HG03060 (cell line): ENCODE results near the gene CASP3.
"Not testable (repeated sequence)": the region's sequence is repeated elsewhere in the genome, so short reads cannot be mapped to it uniquely, and the experiment has no call there.

Experiments
- ATAC-seq: cut with Tn5 transposase; IDR thresholded peaks from one replicate; pipeline ENCODE4 v1.9.1; 2021; ENCODE audit warnings: low read depth, moderate number of reproducible peaks; ENCODE audit not compliant: unreplicated experiment

CASP3 gene

DNA sequence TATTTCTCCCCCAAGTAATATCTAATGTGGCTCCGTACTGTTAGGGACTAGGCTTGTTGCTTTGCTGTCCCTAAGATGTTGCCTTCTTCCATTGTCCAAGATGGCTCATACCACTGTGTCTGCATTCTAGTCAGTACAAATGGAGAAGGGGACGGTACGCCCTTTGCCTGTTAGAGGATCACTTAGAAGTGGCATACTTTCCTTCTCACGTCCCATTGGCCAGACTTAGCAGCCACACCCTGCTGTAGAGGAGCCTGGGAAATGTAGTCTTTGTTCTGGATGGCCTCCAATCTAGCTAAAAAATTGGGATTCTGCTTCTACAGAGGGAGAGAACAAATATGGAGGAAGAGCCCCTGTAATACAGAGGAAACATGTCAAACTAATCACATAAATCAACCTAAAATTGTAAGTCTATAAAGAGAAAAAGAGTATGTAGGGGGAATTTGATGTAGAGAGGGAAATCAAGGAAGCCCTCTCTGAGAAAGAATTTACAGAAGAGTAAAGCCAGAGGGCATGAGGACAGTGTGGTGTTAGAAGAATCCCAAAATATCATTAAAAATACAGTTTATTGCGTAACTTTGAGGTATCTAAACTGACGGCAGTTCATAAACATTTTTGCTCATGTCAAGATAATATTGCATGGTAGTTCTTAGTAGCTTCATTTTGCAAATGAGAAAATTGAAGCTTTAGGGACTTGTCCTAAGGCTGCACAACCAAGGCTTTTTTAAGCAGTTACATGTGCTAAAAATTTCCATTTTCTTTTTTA, 15.4 kb upstream of the CASP3 start:
- no peak for ATAC-seq

DNA sequence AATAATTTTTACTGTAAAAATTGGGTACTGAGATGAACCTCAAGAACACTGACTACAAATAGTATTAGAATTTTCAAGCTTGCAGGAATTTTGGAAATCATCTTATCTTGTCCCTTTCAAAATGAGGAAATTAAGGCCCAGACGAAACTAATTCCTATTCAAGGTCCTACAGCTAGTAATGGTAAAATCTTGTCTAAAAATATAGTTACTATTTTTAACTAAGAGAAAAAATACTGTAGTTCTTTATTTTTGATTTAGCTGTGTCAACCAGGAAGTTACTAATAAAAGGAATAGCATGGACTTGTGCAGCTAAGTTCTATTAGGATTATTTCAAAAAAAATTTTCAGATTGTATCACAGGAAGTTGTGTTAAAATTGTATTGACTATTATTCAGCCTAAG, 13.0 kb upstream of the CASP3 start:
- no peak for ATAC-seq

GRCh38 chr4:184660978-184661377, 11.7 kb upstream of the CASP3 start:
- ATAC-seq, result no peak

DNA sequence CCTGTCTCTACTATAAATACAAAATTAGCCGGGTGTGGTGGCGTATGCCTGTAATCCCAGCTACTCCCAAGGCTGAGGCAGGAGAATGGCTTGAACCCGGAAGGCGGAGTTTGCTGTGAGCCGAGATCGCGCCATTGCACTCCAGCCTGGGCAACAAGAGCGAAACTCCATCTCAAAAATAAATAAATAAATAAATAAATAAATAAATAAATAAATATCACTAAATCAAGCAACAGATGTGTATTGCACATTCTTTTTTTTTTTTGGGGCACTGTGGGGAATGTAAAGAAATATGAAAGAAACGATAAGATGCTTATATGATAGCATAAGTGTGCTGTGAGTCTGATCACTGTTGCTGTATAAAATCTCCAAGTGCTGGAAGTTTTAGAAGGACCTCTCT, 8.6 kb upstream of the CASP3 start:
- not testable (repeated sequence) for ATAC-seq

DNA sequence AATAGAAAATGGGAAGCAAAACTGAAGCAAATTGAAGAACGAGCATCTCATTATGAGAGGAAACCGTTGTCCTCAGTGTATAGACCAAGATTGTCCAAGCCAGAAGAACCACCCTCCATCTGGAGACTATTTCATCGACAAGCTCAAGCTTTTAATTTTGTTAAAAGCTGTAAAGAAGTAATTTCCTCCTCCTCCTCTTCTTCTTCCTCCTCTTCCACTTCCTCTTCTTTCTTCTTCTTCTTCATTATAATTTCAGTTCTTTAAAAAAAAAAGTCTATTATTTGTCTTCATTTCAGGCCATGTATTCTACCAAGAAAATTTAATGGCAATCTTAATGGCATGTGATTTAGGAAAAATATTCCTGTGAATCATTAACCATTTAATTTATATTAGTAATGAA, 7.9 kb upstream of the CASP3 start:
- ATAC-seq, result no peak

GRCh38 chr4:184655889-184656869, 6.9 kb upstream of the CASP3 start:
- no peak for ATAC-seq

GRCh38 chr4:184653650-184654049, 4.4 kb upstream of the CASP3 start:
- no peak for ATAC-seq

GRCh38 chr4:184652681-184653080, 3.4 kb upstream of the CASP3 start:
- ATAC-seq, result not testable (repeated sequence)

DNA sequence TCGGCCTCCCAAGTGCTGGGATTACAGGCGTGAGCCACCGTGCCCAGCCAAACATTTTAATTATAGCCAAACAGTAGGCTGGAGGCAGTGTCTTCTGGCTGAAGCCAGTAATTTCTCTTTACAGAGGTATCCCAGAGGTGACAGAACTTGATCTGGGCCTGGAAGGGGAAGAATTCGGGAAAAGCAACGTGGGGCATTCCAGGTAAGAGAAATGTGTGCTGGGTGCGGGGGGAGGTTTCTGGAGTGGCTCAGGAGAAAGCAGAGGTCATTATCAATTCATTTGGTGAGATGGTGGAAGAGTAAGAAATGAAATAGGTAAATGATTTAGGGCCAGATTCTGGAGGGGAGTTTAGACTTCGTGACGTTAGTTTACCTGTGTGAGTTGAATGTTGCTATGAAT, 2.7 kb upstream of the CASP3 start:
- ATAC-seq, result no peak

DNA sequence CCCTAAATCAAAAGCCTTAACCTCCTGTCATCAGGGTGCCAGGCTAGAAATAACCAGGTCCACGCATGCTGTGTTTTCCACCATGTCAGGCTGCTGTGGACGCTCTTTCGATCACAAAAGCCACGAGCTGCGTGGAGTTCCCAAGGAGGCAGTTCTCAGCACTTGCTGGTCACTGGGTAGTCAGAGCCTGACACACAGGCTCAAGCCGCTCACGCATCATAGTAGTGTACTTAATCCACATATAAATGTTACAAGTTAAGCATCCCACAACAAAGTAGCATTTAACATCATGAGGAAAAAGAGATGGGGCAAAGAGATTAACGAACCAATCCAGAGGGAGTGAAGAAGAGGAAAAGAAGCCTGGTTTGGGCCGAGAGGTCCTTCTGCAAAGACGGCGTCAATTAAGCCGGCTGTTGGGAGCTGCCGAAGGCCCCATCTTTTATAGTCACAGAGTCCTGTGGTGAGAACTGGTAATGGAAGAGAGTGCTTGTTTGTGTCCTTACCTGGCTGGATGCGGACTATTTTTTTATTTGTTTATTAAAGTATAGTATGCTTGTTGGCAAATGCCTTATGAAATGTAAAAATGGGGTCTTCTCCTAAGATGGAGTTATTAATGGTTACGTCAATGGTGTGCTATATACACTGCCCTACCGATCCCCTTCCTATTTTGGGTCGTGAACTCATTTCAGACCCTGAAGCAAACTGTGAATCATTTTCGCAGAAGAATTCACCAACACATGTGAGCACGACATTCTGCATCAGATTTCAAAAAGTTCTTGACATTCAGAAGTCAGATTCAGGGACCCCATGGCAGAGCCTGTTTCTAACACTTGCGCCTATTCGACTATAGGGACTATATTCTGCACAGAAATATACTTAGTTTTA, 966 bp upstream of the CASP3 start:
- ATAC-seq, result peak; percentile 6

- ATAC-seq, result no peak
Observed at GRCh38 chr4:184648313-184649025, 778 bp downstream of the CASP3 start.

GRCh38 chr4:184648054-184648312, 1.3 kb downstream of the CASP3 start:
- no peak for ATAC-seq

GRCh38 chr4:184647266-184648053, 1.8 kb downstream of the CASP3 start:
- no peak for ATAC-seq

- no peak for ATAC-seq
Observed at GRCh38 chr4:184645904-184646610, 3.2 kb downstream of the CASP3 start.

GRCh38 chr4:184644553-184645307, 4.5 kb downstream of the CASP3 start:
- no peak for ATAC-seq

- no peak for ATAC-seq
Observed at GRCh38 chr4:184643731-184644130, 5.5 kb downstream of the CASP3 start.

DNA sequence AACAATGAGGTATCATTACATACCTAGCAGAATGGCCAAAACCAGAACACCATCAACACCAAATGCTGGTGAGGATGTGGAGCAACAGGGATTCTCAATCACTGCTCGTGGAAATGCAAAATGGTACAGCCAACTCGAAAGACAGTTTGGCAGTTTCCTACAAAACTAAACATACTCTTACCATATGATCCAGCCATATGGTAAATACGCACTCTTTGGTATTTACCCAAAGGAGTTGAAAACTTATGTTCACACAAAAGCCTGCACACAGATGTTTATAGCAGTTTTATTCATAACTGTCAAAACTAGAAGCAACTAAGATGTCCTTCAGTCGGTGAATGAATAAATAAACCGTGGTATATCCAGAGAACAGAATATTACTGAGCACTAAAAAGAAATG, 7.8 kb downstream of the CASP3 start:
- no peak for ATAC-seq

DNA sequence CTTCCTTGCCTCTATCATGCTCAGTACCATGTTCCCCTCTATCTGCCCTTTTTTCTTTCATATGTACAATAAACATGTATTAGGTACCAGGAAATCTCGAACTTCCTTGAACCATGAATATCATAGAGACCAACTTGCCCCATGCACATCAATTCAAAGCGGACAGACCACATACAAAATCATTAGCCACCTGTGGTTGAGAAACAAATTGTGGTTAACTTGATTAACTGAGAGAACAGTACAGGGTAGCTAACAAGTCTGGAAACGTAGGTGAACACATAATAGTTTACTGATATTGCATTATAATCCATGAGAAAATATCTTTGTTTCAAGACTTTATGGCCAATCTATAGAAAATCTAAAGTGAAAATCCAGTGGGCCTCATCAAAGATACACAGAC, 8.2 kb downstream of the CASP3 start:
- no peak for ATAC-seq
